Activated CD4-positive, alpha-beta T cell treated with anti-CD3 and anti-CD28 coated beads, Interleukin-2, Interleukin-6, amounts not matched to agents 100 ng/mL and 50 ng/mL, durations not matched to agents 16 hours and 8 hours (primary cell): Measurements from ENCODE around the gene NUDT4.

Source experiments
- DNase-seq: peaks from one replicate; pipeline ENCODE4 v3.0.0-alpha.2; 2020

NUDT4 gene

DNA sequence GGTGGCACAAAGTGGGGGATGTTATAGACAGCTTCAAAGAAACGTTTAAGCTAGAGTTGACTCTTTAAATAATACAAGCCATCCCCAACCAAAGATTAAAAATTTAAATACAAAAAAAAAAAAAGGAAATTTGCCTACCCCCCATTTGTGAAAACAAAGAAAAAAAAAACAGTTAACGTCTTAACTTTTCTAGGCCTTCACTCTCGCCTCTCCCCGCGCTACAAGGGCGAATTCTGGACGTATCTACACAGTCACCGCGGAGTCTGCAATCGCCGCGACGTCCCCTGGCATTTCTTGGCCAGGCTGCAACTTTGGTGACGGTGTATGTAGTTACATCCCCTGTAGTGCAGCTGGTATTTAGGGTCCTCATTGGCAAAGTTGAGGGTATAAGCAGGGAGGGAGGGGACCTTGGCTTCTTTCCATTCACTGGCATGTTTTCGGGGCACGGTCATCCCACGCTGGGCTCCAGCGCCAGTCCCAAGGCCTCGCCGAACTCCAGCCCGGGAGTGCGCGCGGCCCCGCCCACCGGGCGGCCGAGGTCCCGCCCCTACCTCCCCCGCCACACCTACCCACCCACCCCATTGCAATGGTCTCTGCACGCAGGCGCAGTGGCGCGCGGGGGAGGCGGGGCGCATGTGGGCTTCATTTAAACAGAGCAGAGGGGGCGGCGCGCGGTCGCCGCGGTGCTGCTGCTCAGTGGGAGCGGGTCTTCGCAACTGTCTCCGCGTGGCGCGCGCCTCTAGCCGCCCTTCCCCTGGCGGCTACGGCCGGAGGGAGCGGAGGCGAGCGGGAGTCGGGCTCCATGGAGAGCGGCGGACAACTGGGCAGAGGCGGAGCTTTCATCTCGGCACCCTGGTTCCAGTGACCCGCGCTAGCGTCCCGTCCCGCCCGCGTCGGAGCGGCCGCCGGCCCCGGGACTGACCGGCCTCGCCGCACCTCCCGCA, at the start of gene NUDT4:
NUDT4 (plus strand) TSS at position 674 of the 944 bp plus-strand sequence. CDS start 398 bp downstream, outside the sequence.
- peak; percentile 98 for DNase-seq

DNA sequence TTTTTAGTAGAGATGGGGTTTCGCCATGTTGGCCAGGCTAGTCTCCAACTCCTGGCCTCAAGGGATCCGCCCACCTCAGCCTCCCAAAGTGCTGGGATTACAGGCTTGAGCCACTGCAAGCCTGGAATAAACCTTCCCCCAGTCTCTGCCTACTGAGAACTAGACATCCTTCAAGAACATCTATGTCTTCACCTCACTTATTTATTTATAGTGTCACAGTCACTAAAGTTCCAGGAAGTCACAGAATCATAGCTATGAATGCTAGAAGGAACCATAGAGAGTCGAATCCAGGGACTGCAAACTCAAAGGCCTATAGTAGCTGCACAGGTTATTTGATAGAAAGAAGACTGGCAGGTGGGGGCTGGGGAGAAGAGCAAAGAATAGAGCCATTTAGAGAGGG, 44.7 kb upstream of the NUDT4 start:
- no peak for DNase-seq

DNA sequence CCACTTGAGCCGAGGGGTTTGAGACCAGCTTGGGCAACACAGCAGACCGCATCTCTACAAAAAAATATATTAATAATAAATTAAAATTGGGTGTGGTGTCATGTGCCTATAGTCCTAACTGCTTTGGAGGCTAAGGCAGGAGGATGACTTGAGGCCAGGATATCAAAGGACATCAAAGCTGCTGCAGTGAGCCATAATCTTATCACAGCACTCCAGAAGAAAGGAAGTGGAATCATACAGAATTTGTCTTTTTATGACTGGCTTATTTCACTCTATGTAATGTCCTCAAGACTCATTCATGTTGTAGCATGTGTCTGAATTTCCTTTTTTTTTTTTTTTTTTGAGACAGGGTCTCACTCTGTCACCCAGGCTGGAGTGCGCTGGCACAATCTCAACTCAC, 43.9 kb upstream of the NUDT4 start:
- DNase-seq, result no peak

DNA sequence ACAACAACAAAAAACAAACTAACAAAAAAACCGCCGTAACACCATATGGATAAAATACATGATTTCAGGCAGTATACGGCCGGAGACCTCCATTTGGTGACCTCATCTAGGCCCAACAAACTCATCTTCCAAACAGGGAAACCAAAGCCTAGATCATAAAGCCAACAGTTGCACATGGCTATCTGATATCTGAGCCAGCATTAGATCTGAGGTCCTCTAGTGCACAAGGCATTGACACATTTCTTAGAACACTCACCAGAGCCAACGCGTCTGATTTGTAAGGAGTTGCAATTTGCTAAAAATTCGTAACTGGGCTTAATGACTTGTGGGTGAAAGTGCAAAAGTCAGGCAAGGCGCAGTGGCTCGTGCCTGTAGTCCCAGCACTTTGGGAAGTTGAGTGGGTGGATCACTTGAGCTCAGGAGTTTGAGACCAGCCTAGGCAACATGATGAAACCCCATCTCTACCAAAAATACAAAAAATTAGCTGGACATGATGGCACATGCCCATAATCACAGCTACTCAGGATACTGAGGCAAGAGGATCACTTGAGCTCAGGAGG, 42.0 kb upstream of the NUDT4 start:
- no peak for DNase-seq

DNA sequence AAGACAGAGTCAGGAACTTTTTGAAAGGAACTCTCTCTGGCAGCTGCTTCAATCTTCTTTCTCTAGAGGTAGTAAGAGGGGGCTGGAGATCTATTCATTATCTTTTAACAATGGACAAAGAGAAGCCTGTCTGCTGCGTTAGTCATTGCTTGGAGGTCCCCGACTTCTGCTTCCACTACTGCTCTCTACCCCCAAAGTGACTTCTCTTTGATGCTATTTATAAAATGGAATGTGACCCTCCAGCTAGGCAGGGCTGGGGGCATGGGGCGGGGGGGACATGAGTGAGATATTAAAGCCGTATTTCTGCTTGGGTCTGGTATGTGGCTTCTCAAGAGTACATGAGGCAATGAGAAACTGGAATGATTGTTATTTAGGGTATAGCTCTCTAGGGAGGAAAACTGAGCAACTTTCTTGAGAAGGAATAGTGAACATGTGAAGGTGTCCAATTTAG, 41.4 kb upstream of the NUDT4 start:
- DNase-seq, result no peak

DNA sequence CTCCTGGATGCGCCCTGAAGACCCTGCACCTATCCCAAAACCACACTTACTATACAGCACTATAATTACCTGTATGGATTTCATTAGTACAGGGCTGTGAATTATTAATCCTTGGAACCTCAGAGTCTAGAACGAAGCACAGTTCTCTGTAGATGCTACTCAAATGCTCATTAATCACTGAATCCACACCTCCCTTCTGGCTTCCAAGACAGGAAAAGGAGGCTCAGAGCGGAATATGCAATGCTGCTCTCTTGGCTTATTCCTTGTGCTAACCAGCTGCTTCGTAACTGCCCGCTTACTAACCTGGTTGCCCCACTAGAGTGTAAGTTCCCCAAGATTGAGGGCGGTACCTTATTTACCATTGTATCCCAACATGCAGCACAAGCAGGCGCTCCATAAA, 39.1 kb upstream of the NUDT4 start:
- DNase-seq, result no peak

DNA sequence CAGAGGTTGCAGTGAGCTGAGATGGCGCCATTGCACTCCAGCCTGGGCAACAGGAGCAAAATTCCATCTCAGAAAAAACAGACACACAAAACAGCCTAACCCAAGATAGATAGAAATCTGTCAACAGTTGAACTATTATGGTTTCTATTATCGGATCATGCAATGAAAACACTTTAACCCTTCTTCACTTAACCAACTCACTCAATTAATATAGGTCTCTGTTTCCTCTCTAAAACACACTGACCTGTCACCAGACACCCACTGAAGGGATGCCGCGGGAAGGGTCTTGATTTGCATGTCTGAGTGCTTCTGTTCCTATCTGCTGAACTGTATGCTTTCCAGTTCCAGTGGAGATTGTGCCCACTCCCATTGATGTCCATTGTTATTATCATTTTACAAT, 38.0 kb upstream of the NUDT4 start:
- DNase-seq, result no peak

DNA sequence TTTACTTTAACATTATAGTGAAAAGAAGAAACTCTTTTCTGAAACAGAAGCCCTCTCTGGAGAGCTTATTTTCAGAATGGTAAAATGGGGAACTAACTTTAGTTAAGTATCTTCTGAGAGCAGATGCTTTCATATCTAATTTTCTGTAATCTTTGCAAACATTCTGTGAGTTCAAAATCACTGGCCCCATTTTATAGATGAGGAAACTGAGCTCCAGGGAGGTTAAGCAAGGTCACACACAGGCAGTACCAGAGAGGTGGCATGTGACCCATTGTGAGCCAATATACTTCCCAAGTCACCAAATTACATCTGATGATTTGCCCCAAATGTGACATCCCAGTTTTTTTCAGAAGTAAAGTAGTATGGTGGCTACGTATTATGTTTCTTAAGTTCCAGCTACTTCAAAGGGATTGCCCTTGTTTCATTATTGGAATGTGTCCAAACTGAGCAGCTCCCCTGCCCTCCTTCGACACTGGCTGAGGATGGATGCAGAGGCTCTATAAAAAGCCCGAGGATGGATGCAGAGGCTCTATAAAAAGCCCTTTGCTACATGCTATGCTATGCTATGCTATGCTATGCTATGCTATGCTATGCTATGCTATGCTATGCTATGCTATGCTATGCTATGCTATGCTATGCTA, 36.2 kb upstream of the NUDT4 start:
- no peak for DNase-seq

DNA sequence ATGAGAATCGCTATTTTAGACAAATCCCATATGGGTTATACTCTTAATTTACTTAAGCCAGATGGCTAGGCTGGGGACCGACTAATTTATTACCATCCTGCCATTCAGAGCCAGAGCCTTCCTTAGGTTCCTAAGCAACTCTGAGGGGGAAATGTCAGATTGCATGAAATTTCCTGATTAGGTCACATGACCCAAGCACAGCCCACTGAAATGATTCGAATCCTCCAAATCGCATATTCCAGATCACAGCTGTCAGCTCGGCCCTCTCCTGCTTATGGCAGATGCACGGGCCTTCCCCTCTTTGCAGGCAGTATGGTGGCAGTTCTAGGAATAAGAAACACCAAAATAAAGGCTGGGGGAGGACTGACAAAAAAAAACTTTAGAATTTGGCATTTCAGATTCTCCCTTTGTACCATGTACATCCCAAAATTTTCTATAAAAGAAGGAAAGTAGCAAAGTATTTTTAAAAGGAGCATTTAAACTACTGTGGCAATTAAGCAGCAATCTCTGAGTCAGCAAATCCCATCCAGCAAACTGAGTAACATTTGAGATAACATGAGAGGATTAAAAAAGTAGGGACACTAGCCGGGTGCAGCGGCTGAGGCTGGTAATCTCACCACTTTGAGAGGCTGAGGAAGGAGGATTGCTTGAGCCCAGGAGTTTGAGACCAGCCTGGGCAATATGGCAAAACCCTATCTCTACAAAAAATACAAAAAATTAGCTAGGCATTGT, 30.5 kb upstream of the NUDT4 start:
- DNase-seq, result no peak

DNA sequence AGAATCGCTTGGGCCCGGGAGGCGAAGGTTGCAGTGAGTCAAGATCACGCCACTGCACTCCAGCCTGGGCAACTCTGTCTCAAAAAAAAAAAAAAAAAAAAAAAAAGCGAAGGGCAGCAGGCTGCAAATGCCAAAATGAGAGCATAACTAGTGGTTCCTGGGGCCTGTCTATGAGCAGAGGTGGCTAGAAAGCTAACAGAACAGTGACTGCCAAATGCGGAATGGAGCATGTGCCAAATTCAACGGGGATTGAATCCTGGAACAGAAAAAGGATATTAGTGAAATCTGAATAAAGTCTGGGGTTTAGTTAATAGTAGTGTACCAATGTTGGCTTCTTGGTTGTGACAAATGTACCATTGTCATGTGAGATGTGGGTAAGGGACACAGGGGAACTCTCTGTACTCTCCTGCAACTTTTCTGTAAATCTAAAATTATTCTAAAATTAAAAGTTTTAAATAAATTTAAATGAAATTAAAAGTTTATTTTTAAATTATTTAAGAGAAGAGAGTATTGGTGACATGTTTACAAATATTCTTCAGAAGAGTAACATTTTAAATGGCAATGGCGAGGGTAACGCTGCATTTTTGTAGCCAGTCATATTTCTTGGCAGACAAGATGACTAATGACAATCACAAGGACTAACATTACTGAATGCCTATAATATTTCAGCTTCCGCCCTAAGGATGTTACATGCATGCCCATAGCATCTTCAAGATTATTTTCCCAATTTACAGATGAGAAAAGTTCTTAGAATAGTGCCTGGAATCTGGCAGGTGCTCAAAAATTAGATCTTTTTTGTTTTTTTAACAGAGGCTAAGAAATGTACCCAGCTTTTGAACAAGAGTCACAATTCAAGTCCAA, 28.9 kb upstream of the NUDT4 start:
- no peak for DNase-seq

DNA sequence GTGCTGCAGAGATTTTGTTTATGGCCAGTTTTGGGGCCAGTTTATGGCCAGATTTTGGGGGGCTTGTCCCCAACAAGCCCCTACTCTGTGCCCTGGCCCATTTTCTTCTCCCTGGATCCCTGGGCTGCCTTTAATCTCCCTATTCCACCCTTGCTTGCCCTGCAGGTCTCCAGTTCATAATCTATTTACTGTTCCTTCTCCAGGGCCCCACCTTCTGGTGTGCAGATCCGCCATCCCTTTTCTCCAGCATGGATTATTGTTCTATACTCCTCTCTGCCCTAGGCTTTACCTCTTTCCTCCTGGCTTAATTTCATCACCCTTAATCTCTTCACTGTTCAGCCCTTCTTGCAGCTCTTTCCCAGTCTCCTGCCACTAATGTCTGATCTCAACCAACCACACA, 26.0 kb upstream of the NUDT4 start:
- DNase-seq, result no peak

DNA sequence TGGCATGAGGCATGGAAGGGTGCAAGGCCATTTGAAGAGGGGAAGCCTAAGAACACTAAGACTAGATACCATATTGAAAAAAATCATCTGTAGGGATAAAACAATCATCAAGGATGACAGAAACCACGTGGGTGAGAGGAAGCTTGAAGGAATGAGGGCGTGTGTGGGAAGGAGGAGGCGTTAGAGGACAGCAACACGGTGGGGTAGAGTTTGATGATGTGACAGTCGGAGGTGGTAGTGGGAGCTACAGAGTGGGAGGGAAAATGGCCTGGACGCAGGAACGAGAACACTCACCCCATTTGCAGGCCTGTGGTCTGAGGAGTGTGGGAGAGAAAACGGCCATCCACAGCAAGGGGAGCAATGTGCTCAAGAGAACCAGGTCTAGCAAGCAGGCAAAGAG, 25.4 kb upstream of the NUDT4 start:
- DNase-seq, result no peak

DNA sequence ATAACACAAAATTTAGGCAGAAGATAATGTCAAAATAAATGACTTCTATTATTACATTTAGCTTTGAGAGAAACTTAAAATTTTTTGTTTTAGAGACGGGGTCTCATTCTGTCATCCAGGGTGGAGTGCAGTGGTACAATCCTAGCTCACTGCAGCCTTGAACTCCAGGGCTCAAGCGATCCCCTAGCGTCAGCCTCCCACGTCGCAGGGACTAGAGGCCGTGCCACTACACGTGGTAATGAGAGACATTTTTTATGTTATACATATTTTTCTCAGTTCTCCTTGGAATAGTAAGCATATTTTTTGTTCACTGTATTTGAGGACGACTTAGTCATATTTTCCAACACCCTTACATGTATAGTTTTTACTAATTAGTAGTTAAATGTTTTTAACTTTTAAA, 21.5 kb upstream of the NUDT4 start:
- no peak for DNase-seq

DNA sequence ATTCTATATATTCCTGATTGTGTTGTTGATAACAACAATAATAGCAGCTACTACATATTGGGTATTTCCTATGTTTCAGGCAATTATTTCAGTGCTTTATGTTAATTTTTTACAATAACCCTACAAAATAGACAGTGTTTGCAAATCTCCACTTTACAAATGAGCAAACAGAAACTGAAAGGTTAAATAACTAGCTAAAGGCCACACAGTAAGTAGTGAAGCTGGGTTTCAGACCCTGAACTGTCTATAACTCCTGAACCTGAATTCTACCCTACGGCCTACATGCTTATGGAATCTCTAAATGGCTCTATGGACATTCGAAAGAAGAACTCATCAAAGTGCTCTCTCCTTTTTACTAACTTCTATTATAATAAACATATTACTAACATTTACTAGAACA, 19.7 kb upstream of the NUDT4 start:
- DNase-seq, result no peak

DNA sequence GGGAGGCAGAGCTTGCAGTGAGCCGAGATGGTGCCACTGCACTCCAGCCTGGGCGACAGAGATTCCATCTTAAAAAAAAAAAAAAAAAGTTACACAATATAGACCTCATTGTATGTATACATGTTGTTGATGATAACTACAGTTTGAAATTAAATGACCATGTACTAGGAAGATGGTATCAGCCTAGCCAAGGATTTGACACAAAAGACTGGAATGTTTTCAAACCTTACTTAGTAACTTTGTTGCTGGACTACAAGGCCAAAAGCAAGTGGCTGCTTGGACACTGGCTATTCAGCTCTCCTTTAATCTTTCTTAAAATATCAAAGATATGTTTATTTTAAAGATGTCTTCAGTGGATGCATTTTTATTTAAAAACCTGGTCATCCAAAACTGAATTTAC, 18.9 kb upstream of the NUDT4 start:
- no peak for DNase-seq

DNA sequence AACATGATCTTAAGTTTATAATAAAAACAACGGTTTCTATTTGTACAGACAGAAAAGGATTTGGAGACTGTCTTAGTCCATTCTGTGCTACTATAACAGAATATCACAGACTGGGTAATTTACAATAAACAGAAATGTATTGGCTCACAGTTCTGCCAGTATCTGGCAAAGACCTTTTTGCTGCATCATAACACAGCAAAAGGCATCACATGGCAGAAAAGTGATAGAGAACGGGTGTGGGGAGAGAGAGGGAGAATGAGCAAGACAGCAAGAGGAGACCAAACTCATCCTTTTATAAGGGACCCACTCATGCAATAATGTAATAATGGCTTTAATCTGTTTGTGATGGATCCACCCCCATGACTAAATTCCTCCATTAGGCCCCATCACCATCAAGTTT, 17.0 kb upstream of the NUDT4 start:
- no peak for DNase-seq

DNA sequence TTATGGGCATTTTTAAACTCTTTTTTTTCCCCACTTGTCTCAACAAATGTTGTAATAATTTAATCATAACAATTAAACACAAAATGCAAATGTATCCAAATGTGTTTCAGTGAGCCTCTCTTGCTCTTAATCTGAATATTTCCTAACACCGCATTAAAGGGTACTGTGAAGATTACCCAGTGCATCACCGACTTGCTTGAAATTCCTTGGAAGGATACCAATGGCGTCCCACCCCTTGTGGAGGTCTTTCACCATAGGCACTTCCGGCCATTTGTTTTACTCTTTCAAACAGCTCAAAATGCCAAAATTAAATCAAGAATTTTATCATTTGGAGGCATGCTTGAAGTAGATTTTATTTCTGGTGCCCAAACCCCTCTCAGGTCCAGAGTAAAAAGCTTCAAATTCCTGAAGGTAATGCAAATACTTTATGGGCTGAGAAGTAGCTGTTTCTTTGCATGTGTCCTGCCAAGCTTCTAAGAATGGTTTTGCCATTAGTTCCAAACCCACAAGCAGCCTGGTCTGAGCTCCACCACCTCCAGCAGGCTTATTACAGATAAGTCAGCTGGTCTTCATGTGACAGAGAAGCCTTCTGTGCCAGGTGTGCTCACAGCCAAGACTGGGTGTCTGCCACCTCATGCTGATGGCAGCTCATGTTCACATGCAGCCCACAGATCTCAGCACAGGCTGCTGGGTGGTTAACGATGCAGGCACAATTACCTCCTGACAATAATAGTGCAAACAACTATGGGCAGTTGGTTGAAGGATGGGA, 16.4 kb upstream of the NUDT4 start:
- no peak for DNase-seq

DNA sequence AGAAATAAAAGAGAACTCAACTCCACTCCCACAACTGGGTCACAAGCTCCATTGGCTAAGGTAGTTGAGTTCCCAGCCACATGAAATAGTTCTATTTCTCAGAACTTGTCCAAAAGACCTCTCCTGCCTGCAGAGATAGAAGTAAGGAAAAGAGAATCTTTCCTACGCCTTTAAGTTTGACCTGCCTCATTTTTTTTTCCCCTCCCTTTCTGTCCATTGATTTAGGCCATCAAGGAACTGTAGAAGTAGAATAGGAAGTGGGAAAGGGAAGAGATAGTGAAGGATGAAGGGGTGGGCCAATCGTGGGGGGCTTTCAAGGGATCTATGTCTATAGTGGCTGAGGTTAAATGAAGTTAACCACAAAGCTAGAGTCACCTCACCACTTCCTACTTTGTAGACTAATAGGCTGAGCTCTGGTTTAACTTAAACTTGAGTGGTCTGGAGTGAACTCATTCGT, 13.9 kb upstream of the NUDT4 start:
- no peak for DNase-seq

DNA sequence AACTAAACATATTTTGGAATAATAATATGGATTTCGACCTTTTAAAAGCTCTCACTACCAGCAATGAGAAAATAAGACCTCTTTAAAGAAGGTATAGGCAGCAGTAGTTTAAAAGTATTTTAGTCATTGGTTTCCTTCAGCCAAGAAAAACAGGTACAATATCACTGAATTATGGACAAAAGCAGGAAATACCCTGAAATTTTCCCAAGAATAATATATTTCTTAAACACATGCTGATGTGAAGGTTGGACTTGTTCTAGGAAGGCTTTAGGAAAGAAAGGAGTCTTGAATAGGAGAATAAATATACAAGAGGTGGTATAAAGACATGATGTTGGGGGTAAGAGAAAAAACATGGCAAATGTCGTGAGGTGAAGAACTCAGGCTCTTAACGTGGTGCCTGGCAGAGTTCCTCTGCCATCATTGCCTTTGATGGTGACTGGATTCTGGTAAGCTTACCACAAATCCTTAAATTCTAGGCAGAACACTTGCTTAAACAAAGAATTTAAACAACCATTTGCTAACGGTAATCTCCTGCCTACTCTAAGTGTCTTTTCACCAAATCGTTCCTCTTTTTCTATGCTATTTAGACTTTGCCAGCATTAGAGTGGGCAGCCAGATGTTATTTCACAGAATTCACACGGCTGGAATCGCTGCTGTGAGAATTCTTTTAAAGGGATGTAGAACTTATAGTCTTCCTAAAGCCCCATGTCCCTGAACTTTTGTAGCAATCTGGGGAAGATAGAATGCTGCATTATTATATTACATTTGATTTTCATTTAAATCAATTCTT, 11.9 kb upstream of the NUDT4 start:
- DNase-seq, result no peak

DNA sequence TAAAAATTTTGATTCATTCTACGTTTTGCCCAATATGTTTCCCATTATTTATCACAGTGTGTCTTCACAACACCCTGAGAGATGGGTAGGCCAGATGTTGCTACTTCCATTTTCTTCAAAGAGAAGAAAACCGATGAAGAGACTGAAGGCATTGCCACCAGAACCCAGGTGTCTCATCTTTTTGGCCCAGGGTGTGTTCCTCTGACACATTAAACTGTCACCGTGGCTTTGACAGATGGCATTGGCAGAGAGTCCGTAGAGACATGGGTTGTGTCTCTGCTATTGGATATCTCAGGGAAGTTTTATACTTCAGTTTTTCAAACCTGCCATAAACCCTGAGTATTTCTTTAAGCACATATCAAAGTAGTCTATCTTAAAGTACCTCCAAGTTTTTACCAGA, 11.3 kb upstream of the NUDT4 start:
- DNase-seq, result no peak

DNA sequence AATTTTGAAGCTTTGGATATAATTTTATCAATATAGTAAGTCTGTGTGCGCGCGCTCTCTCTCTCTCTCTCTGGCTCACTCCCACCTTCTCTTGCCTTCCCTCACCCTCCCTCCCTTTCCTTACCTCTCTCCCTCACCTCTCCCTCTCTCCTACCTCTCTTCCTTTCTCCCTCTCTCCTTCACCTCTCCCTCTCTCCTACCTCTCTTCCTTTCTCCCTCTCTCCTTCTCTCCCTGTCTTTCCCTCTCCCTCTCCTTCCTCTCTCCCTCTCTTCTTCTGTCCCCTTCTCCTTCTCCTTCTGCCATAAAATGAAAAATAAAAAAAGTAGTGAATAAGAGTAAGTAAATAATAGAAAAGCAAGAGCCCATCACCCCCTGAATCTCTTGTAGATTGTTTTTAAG, 9.0 kb upstream of the NUDT4 start:
- no peak for DNase-seq
